SK-N-SH (cell line): ENCODE results near the gene YPEL1. TPM values are rescaled to one million over a fixed set of nuclear protein-coding genes. Genes with fewer than 3 reads are reported as not detected.

ENCODE experiments used
- CTCF ChIA-PET: fragments of 300-600, 350-600 bp; formaldehyde crosslinking; extraction: SDS; loops from one replicate; lab custom pipeline; 2021; lab: Yijun Ruan, JAX
- POLR2A ChIA-PET: fragments of 350-600 bp; sonication (Branson Sonifier 250); formaldehyde crosslinking; extraction: SDS; loops from one replicate; lab custom pipeline; 2020; ENCODE audit warnings: antibody characterized with exemption, inconsistent platforms; lab: Yijun Ruan, JAX
- DNase-seq: peaks from one replicate; pipeline ENCODE4 v3.0.0; 2012
- H2AFZ ChIP-seq: fragments of 200-600 bp; sonication (generic); 2 replicates; pipeline ENCODE4 v1.8.1; 2016; ENCODE audit warnings: antibody characterized with exemption, mild to moderate bottlenecking, low read depth
- H3F3A ChIP-seq: fragments of 200-600 bp; sonication (generic); replicated peaks from 2 replicates; pipeline ENCODE3; 2016; ENCODE audit warnings: antibody characterized with exemption, mild to moderate bottlenecking; ENCODE audit not compliant: insufficient read depth
- H3K27ac ChIP-seq, 2 experiments: fragments of 200-500 bp in 1 of 2; fragments of 200-600 bp in 1 of 2; sonication (Bioruptor generic) in 1 of 2; sonication (generic), shearing (Covaris generic) in 1 of 2; 2 replicates each; pipeline versions ENCODE4 v1.5.1 to v1.6.1; 2014 to 2016; ENCODE audit warnings: low read depth in 2 of 2, inconsistent platforms in 1 of 2, low read length in 1 of 2, mild to moderate bottlenecking in 1 of 2, mixed read lengths in 1 of 2
- H3K27me3 ChIP-seq: fragments of 200-600 bp; sonication (generic), shearing (Covaris generic); 2 replicates; pipeline ENCODE4 v1.6.1; 2016; ENCODE audit warnings: mixed run types; ENCODE audit not compliant: insufficient read depth
- H3K36me3 ChIP-seq, 2 experiments: fragments of 200-500 bp in 1 of 2; fragments of 200-600 bp in 1 of 2; sonication (Bioruptor generic) in 1 of 2; sonication (generic) in 1 of 2; replicated peaks in 1 of 2; 2 replicates each; pipeline versions ENCODE3 to v1.5.1; 2014 to 2016; ENCODE audit warnings: low read length in 1 of 2, mild to moderate bottlenecking in 1 of 2; ENCODE audit not compliant: insufficient read depth in 2 of 2, control insufficient read depth in 1 of 2
- H3K4me1 ChIP-seq, 2 experiments: fragments of 200-500 bp in 1 of 2; fragments of 200-600 bp in 1 of 2; sonication (Bioruptor generic) in 1 of 2; sonication (generic), shearing (Covaris generic) in 1 of 2; 2 replicates each; pipeline versions ENCODE4 v1.5.1 to v1.6.1; 2014 to 2016; ENCODE audit warnings: low read depth in 1 of 2, low read length in 1 of 2, mixed run types in 1 of 2; ENCODE audit not compliant: insufficient read depth in 2 of 2, control insufficient read depth in 1 of 2
- H3K4me2 ChIP-seq: fragments of 200-600 bp; sonication (generic), shearing (Covaris generic); 2 replicates; pipeline ENCODE4 v1.6.1; 2017; ENCODE audit warnings: mixed run types
- H3K4me3 ChIP-seq, 2 experiments: fragments of 200-500 bp in 1 of 2; fragments of 200-600 bp in 1 of 2; sonication (Bioruptor generic) in 1 of 2; sonication (generic), shearing (Covaris generic) in 1 of 2; 2 replicates each; pipeline versions ENCODE4 v1.5.1 to v1.8.1; 2014 to 2016; ENCODE audit warnings: low read depth in 2 of 2, inconsistent platforms in 1 of 2, low read length in 1 of 2, mild to moderate bottlenecking in 1 of 2, mixed read lengths in 1 of 2, moderate library complexity in 1 of 2
- H3K79me2 ChIP-seq: fragments of 200-600 bp; sonication (generic); 2 replicates; pipeline ENCODE4 v1.8.1; 2017; ENCODE audit warnings: mild to moderate bottlenecking; ENCODE audit not compliant: insufficient read depth
- H3K9ac ChIP-seq: fragments of 200-600 bp; sonication (generic); 2 replicates; pipeline ENCODE4 v1.6.1; 2017; ENCODE audit warnings: mixed run types
- H3K9me2 ChIP-seq: fragments of 200-600 bp; sonication (generic); 2 replicates; pipeline ENCODE4 v1.6.1; 2017; ENCODE audit warnings: mixed run types
- H3K9me3 ChIP-seq: fragments of 200-600 bp; sonication (generic); 2 replicates; pipeline ENCODE4 v1.6.1; 2017; ENCODE audit warnings: mixed run types, mild to moderate bottlenecking, moderate library complexity
- H4K20me1 ChIP-seq: fragments of 200-600 bp; sonication (generic); 2 replicates; pipeline ENCODE4 v1.6.1; 2017; ENCODE audit warnings: mild to moderate bottlenecking, mixed run types; ENCODE audit not compliant: insufficient read depth
- CHD2 ChIP-seq: fragments of 150-350 bp; IDR thresholded peaks from 2 replicates; pipeline ENCODE4 v1.6.1; 2018; ENCODE audit warnings: low read length; ENCODE audit not compliant: partially characterized antibody
- EP300 ChIP-seq, 2 experiments: IDR thresholded peaks; 2 replicates each; pipeline versions ENCODE4 v1.4.0 to v1.6.1; 2012; ENCODE audit warnings: borderline replicate concordance in 1 of 2, low read depth in 1 of 2, low read length in 1 of 2
- FOXJ3 ChIP-seq: sonication (generic); formaldehyde crosslinking; IDR thresholded peaks from 2 replicates; pipeline ENCODE4 v1.5.1; 2020; ENCODE audit warnings: mild to moderate bottlenecking, missing genetic modification reagents
- GATA2 ChIP-seq: sonication (generic); formaldehyde crosslinking; IDR thresholded peaks from 2 replicates; pipeline ENCODE4 v1.5.0; 2020; ENCODE audit warnings: mild to moderate bottlenecking, missing genetic modification reagents
- MXI1 ChIP-seq: IDR thresholded peaks from 2 replicates; pipeline ENCODE4 v1.6.1; 2012; ENCODE audit warnings: mild to moderate bottlenecking, low read depth, low read length, improper control_type of control experiment
- RCOR1 ChIP-seq: fragments of 150-350 bp; IDR thresholded peaks from 2 replicates; pipeline ENCODE4 v1.6.1; 2017; ENCODE audit warnings: antibody characterized with exemption, low read length
- RFX5 ChIP-seq: IDR thresholded peaks from 2 replicates; pipeline ENCODE4 v1.6.1; 2012; ENCODE audit warnings: mild to moderate bottlenecking, improper control_type of control experiment, low read length
- SMC3 ChIP-seq: IDR thresholded peaks from 2 replicates; pipeline ENCODE4 v1.6.1; 2012; ENCODE audit warnings: low read depth, low read length, improper control_type of control experiment
- TAF1 ChIP-seq: IDR thresholded peaks from 2 replicates; pipeline ENCODE4 v1.6.1; 2012; ENCODE audit warnings: low read depth, mild to moderate bottlenecking, low read length, moderate library complexity, borderline replicate concordance
- TCF12 ChIP-seq: IDR thresholded peaks from 2 replicates; pipeline ENCODE4 v1.4.0; 2012
- TEAD4 ChIP-seq: IDR thresholded peaks from 2 replicates; pipeline ENCODE4 v1.4.0; 2012; ENCODE audit warnings: mild to moderate bottlenecking, borderline replicate concordance; ENCODE audit not compliant: insufficient read depth
- WGBS: methylation state at CpG from one replicate; pipeline ENCODE4 v1.1.6; 2017; ENCODE audit warnings: low lambda C conversion rate; 5-methylcytosine and 5-hydroxymethylcytosine counted together
- polyA plus RNA-seq, 3 experiments: library from polyadenylated mRNA; depleted of rRNA; stranded (reverse); fragments of >200 nt; gene quantifications; 2 replicates each; pipeline ENCODE4 v1.2.3, GENCODE V29; 2012
- TF ChIP-seq, protein P1 (sequence below): IDR thresholded peaks from 2 replicates; pipeline ENCODE4 v1.4.0; 2012; ENCODE audit warnings: low read depth, borderline replicate concordance
- TF ChIP-seq, protein P2 (sequence below): fragments of 200-600 bp; sonication (generic); IDR thresholded peaks from 2 replicates; pipeline ENCODE4 v1.6.1; 2017; ENCODE audit warnings: antibody characterized with exemption, mild to moderate bottlenecking, moderate library complexity
- TF ChIP-seq, protein P3 (sequence below): IDR thresholded peaks from 2 replicates; pipeline ENCODE4 v1.4.0; 2012; ENCODE audit warnings: low read depth, borderline replicate concordance
- TF ChIP-seq, protein P4 (sequence below): IDR thresholded peaks from 2 replicates; pipeline ENCODE4 v1.6.1; 2012; ENCODE audit warnings: mild to moderate bottlenecking, low read depth, low read length, moderate library complexity
- TF ChIP-seq, protein P5 (sequence below): fragments of 150-350 bp; IDR thresholded peaks from 2 replicates; pipeline ENCODE4 v1.6.1; 2017; ENCODE audit warnings: antibody characterized with exemption, low read length, low read depth, borderline replicate concordance
- TF ChIP-seq, protein P6 (sequence below): IDR thresholded peaks from 2 replicates; pipeline ENCODE4; 2012
- TF ChIP-seq, protein P7 (sequence below): IDR thresholded peaks from 2 replicates; pipeline ENCODE4 v1.4.0; 2012; ENCODE audit warnings: low read depth

The YPEL1 gene, protein sequence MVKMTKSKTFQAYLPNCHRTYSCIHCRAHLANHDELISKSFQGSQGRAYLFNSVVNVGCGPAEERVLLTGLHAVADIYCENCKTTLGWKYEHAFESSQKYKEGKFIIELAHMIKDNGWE
- 2.4 and 2.7 TPM in 2 replicates for polyA plus RNA-seq (2012; rRNA removed)
- 1.9 and 2.8 TPM in 2 replicates for polyA plus RNA-seq (2012; cell fraction: cytosol; rRNA removed)
- polyA plus RNA-seq (2012; cell fraction: nucleus; rRNA removed), result 4.6 and 5.4 TPM in 2 replicates

DNA sequence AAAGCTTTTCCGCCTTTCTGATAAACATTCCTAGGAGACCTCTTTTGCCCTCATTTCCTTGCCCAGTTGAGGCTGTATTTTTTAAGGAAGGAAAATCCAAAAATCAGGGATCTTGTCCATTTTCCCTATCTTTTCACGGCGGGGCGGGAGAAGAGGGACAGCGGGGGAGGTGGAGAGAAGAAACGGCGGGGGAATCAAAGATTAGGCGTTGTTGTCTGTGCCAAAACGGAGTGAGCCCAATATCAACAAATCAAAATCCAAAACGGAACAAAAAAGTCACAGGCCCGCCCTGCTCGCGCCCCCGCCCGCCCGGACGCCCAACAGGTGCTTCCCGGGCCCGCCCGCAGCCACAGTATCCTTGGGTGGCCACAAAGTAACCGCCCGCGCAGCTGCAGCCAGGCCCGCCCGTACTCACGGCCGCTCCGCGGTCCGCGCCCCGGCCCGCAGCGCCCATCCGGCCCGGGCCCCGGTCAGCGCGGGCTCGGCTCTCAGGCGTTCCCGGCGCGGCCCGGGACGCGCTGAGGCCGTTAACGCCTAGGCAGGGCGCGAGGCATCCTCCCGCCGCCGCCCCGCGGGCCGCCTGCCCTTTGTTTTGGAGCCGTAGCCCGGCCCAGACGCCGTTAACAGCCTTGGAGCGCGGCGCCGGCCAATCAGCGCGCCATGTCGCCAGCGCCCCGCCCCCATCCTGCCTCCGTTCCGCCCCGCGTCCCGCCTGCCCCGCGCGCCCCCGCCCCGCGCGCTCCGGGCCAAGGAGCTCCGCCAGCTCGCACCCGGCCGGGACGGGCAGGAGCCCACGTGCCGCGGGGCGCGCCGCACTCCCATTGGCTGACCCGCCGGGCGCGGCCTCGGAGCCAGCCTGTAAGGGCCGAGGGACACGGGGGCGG is at the start of gene YPEL1:
Gene YPEL1 (minus strand): TSS at position 595 of the 884 bp plus-strand sequence. CDS start 25,050 bp downstream, outside the sequence.
- peak within 1 kb of the TSS; percentile 79 for H3K4me2 ChIP-seq
- peaks cover 0 to 8% of the 10 kb centered on the region in 2 experiments; a peak in 1 of 4 replicates for H3K4me1 ChIP-seq
- H3F3A ChIP-seq, result no peaks in the 10 kb centered on the region
- peak; percentile 100 for DNase-seq
- peak within 1 kb of the TSS; percentile 82 for H2AFZ ChIP-seq
- no peaks in the 10 kb centered on the region for H3K9me2 ChIP-seq
- peak within 1 kb of the TSS; percentile 67 for H3K9ac ChIP-seq
- H3K36me3 ChIP-seq, result no peaks in the 10 kb centered on the region
- WGBS, result 2% methylated on average over 14 of the region's 102 CpGs
- H3K4me3 ChIP-seq, result peak within 1 kb of the TSS; percentile 58 to 85
- no peaks in the 10 kb centered on the region for H3K27me3 ChIP-seq
- no peaks in the 10 kb centered on the region for H3K79me2 ChIP-seq
- H3K9me3 ChIP-seq, result no peaks in the 10 kb centered on the region
- CTCF ChIA-PET, result interaction anchor here (1.0 to 2.6 kb wide), 3 partner anchors 9 to 203 kb away, joined by 3 to 17 read pairs (median 6); no protein-coding TSS in a partner anchor
- POLR2A ChIA-PET, result interaction anchor here (0.6 to 1.4 kb wide), 7 partner anchors 9 to 203 kb away, joined by 3 to 8 read pairs (median 5); partner anchors contain the start of genes MAPK1 and SDF2L1
- H3K27ac ChIP-seq, result peak within 1 kb of the TSS in 1 of 2 experiments; percentile 79; a peak in 3 of 4 replicates
- H4K20me1 ChIP-seq, result no peaks in the 10 kb centered on the region
- TF ChIP-seq CHD2 (no peak), GATA2 (CRISPR knock-in tag) (no peak), RCOR1 (no peak), TEAD4 (no peak), TCF12 (no peak), EP300 (IDR thresholded peaks at IDR 0.05; ENCODE audit: borderline replicate concordance in 1 of 2, low read depth in 1 of 2, low read length in 1 of 2) (no peak), FOXJ3 (CRISPR knock-in tag) (no peak), MXI1 (peak; percentile 64), SMC3 (no peak), TAF1 (peak; percentile 42; the same call in 1 of the 2 replicates), RFX5 (no peak)
- TF ChIP-seq, protein P1, sequence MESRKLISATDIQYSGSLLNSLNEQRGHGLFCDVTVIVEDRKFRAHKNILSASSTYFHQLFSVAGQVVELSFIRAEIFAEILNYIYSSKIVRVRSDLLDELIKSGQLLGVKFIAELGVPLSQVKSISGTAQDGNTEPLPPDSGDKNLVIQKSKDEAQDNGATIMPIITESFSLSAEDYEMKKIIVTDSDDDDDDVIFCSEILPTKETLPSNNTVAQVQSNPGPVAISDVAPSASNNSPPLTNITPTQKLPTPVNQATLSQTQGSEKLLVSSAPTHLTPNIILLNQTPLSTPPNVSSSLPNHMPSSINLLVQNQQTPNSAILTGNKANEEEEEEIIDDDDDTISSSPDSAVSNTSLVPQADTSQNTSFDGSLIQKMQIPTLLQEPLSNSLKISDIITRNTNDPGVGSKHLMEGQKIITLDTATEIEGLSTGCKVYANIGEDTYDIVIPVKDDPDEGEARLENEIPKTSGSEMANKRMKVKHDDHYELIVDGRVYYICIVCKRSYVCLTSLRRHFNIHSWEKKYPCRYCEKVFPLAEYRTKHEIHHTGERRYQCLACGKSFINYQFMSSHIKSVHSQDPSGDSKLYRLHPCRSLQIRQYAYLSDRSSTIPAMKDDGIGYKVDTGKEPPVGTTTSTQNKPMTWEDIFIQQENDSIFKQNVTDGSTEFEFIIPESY, result no peak
- TF ChIP-seq, protein P2, sequence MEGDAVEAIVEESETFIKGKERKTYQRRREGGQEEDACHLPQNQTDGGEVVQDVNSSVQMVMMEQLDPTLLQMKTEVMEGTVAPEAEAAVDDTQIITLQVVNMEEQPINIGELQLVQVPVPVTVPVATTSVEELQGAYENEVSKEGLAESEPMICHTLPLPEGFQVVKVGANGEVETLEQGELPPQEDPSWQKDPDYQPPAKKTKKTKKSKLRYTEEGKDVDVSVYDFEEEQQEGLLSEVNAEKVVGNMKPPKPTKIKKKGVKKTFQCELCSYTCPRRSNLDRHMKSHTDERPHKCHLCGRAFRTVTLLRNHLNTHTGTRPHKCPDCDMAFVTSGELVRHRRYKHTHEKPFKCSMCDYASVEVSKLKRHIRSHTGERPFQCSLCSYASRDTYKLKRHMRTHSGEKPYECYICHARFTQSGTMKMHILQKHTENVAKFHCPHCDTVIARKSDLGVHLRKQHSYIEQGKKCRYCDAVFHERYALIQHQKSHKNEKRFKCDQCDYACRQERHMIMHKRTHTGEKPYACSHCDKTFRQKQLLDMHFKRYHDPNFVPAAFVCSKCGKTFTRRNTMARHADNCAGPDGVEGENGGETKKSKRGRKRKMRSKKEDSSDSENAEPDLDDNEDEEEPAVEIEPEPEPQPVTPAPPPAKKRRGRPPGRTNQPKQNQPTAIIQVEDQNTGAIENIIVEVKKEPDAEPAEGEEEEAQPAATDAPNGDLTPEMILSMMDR, result no peak
- TF ChIP-seq, protein P3, sequence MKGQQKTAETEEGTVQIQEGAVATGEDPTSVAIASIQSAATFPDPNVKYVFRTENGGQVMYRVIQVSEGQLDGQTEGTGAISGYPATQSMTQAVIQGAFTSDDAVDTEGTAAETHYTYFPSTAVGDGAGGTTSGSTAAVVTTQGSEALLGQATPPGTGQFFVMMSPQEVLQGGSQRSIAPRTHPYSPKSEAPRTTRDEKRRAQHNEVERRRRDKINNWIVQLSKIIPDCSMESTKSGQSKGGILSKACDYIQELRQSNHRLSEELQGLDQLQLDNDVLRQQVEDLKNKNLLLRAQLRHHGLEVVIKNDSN, result peak; percentile 75; the same call in 1 of the 2 replicates
- TF ChIP-seq, protein P4, sequence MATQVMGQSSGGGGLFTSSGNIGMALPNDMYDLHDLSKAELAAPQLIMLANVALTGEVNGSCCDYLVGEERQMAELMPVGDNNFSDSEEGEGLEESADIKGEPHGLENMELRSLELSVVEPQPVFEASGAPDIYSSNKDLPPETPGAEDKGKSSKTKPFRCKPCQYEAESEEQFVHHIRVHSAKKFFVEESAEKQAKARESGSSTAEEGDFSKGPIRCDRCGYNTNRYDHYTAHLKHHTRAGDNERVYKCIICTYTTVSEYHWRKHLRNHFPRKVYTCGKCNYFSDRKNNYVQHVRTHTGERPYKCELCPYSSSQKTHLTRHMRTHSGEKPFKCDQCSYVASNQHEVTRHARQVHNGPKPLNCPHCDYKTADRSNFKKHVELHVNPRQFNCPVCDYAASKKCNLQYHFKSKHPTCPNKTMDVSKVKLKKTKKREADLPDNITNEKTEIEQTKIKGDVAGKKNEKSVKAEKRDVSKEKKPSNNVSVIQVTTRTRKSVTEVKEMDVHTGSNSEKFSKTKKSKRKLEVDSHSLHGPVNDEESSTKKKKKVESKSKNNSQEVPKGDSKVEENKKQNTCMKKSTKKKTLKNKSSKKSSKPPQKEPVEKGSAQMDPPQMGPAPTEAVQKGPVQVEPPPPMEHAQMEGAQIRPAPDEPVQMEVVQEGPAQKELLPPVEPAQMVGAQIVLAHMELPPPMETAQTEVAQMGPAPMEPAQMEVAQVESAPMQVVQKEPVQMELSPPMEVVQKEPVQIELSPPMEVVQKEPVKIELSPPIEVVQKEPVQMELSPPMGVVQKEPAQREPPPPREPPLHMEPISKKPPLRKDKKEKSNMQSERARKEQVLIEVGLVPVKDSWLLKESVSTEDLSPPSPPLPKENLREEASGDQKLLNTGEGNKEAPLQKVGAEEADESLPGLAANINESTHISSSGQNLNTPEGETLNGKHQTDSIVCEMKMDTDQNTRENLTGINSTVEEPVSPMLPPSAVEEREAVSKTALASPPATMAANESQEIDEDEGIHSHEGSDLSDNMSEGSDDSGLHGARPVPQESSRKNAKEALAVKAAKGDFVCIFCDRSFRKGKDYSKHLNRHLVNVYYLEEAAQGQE, result no peak
- TF ChIP-seq, protein P5, sequence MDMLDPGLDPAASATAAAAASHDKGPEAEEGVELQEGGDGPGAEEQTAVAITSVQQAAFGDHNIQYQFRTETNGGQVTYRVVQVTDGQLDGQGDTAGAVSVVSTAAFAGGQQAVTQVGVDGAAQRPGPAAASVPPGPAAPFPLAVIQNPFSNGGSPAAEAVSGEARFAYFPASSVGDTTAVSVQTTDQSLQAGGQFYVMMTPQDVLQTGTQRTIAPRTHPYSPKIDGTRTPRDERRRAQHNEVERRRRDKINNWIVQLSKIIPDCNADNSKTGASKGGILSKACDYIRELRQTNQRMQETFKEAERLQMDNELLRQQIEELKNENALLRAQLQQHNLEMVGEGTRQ, result no peak
- TF ChIP-seq, protein P6, sequence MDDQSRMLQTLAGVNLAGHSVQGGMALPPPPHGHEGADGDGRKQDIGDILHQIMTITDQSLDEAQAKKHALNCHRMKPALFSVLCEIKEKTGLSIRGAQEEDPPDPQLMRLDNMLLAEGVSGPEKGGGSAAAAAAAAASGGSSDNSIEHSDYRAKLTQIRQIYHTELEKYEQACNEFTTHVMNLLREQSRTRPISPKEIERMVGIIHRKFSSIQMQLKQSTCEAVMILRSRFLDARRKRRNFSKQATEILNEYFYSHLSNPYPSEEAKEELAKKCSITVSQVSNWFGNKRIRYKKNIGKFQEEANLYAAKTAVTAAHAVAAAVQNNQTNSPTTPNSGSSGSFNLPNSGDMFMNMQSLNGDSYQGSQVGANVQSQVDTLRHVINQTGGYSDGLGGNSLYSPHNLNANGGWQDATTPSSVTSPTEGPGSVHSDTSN, result peak; percentile 12; the same call in 1 of the 2 replicates
- TF ChIP-seq, protein P7, sequence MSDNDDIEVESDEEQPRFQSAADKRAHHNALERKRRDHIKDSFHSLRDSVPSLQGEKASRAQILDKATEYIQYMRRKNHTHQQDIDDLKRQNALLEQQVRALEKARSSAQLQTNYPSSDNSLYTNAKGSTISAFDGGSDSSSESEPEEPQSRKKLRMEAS, result peak; percentile 98
